Limb (tissue), 2 donors: Measurements from ENCODE around the gene ARHGAP45.

ENCODE experiments used
- DNase-seq, 2 donors: peaks; one replicate each; pipeline ENCODE4 v3.0.0-alpha.2; 2016; ENCODE audit errors: extremely low spot score in 2 of 2

ARHGAP45 gene

GRCh38 chr19:1103708-1104310 lies 36.8 kb downstream of the ARHGAP45 start, which contains the start of gene GPX4:
Gene GPX4, plus strand, starts transcription at chr19:1103994. Its CDS starts 50 bp downstream, at chr19:1104044.
- peak; percentile 99 to 100 for DNase-seq

- DNase-seq, result peak; percentile 44 to 85
Measured at GRCh38 chr19:1104311-1105007, 37.5 kb downstream of the ARHGAP45 start.

- DNase-seq, result peak in 1 of 2 donors; percentile 68
Measured at GRCh38 chr19:1105008-1105872, 38.3 kb downstream of the ARHGAP45 start.

GRCh38 chr19:1105873-1106840 lies 39.2 kb downstream of the ARHGAP45 start:
- no peak for DNase-seq

GRCh38 chr19:1106841-1107660 lies 40.1 kb downstream of the ARHGAP45 start:
- no peak for DNase-seq

- no peak for DNase-seq
Measured at GRCh38 chr19:1107661-1108261, 40.8 kb downstream of the ARHGAP45 start.

GRCh38 chr19:1108291-1109031 lies 41.5 kb downstream of the ARHGAP45 start:
- DNase-seq, result no peak

GRCh38 chr19:1109032-1109551 lies 42.1 kb downstream of the ARHGAP45 start:
- no peak for DNase-seq

- DNase-seq, result no peak
Measured at GRCh38 chr19:1109697-1110671, 43.0 kb downstream of the ARHGAP45 start.

GRCh38 chr19:1110809-1111640 lies 44.1 kb downstream of the ARHGAP45 start:
- no peak for DNase-seq

- no peak for DNase-seq
Measured at GRCh38 chr19:1111641-1112267, 44.8 kb downstream of the ARHGAP45 start.

- DNase-seq, result peak in 1 of 2 donors; percentile 71
Measured at GRCh38 chr19:1112268-1113029, 45.5 kb downstream of the ARHGAP45 start.

- peak; percentile 90 to 96 for DNase-seq
Measured at GRCh38 chr19:1113030-1113985, 46.3 kb downstream of the ARHGAP45 start.

GRCh38 chr19:1113986-1114483 lies 47.1 kb downstream of the ARHGAP45 start:
- DNase-seq, result no peak
